GM18526 (cell line): ENCODE data around the gene CCDC81.

ENCODE experiments used
- POLR2A ChIP-seq: IDR thresholded peaks from 3 replicates; pipeline ENCODE4 v1.6.1; 2011; ENCODE audit not compliant: insufficient read length; ENCODE audit errors: extremely low read depth

CCDC81 gene

DNA sequence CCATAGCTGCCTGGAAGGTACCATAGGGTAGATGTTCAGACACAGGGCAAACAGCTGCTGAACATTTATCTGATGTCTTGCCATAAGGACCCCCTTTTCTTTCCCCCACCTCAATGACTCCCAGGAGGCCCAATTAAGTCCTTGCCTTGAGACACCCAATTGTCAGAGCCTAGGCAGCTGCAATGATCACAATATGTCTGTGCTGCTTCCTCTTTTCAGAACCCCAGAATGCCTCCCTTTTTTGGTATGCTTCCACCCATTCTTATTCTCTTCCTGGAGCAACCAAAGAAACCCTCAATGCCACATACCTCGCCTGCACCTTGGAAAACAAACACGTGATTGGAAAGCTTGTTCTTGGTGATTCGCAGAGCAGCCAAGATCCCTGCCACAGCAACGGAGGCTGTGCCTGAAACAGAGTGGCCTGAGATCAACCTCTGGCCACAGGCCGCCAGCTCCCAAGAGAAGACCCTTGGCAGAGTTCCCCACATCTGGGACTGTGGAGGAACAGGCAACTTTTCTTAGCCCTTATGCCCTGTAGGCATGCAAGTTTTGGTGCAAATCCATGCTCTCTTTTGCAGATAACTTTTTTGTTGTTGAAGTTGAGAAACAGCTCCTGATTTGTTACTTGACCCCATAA, 75.4 kb downstream of the CCDC81 start:
- TF ChIP-seq POLR2A: no peak

DNA sequence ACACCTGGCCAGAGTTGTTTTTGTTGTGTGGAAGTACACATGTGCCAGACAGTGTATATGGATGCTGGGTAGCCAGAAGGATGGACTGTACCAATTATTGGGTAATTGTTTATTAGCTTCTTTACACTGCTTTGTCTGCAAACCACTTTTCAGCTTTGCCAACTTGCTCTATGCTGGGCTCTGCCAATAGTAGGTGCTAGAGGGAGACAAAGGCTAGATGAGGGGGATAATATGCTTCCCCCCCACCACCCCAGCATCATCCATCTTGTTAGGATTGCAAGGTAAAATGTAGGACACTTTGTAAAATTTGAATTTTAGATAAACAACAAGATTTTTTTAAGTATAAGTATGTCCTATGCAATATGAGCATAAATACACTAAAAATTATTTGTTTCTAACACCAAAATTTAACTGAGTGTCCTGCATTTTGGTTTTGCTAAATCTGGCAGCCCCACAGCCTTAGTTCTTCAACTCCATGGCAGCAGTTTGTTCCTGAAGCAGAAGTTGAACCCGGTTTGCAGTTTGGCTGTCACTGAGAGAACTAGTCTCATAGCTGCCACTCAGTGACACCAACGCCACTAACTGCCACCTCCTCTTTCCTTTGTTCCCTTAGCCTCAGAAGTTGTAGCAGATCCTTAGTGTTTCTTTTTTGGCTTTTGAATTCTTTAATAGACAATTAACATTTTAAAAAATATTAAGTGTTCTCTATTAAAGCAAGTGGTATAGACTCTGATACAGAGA, 78.8 kb downstream of the CCDC81 start:
- TF ChIP-seq POLR2A: no peak

DNA sequence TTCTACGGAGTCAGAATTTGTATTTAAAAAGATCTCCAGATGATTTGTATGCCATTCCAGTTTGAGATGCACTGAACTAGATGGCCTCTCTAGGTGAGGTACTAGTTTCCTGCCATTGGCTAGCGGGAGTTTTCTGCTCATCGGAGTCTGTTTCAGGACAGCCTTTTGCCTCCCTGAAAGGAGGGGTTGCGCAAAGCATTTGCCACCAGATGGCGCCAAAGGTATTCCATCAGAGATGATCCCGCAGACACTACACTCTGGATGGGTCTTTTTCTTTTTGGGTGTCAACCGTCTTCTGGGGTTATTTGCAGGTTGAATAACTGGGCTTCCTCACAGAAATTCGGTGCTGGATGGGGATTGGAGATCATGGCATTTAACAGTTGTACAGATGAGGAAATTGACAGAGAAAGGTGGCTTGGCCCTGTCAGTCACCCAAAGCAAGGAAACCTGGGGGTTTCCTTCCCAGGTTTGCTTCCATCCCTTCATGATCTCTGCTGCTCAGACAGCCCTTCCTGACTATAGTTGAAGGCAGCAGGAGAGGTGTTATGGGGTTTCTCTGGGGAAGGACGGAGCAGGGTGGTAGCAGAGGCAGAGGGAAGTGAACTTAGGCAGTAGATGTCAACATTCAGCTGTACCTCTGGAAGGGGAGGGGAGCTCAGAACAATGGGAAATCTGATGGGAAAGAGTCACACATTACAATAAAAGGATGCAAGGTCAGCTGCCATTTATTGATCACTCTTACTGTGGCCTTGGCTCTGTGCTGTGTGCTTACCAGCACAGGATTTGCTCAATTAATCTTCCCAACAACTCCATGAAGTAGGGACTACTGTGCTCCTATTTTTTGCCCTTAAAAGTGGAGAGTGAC, 81.6 kb downstream of the CCDC81 start:
- TF ChIP-seq POLR2A: no peak

DNA sequence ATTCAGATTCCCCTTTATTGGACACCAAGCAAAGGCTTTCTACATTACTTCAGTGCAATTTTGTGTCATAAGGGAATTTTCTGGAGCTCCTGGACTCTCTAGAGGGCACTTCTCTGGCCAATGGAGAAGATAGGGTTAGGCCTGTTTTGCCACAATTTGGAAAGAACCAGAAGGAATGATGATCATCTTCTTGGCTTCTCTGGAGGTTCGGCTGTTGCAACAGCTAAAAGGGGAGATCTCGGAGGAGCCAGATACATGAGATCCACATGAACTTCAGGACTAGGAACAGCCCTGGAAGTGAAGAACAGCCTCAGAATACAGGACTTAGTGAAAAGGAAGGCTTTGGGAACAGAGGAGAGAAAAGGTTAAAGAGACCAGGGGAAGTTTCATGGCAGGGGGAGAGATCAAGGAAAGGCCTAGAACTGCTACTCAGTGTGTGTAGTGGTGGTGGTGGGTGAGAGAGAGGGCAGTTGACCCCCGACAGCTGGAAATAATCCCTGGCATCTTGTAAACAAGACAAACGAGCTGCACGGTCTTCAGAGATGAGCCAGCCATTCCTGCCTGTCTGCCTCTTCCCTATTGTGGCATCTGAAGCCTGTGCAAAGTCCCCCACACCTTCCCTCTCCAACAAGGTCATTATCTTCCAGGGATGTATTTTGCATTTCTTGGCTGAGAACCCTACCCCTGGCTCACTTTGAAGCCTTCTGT, 83.8 kb downstream of the CCDC81 start:
- TF ChIP-seq POLR2A: no peak

DNA sequence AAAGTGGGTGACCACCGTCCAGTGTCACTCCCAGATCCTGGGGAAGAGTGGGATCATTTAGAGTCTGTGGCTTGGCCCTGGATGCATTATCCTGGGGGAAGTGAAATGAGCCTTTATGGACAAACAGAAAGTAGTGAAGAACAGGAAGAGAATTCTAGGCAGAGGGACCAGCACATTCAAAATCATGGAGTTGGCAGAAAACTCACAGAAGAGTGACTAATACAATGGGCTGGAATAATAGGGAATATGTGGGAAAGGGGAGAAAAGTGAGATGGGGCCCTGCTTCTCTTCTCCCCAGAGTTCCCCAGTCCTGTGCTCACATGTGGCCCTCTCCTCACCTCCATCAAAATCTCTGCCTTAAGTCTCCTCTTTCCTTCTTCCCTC, 84.3 kb downstream of the CCDC81 start:
- no peak for TF ChIP-seq POLR2A

DNA sequence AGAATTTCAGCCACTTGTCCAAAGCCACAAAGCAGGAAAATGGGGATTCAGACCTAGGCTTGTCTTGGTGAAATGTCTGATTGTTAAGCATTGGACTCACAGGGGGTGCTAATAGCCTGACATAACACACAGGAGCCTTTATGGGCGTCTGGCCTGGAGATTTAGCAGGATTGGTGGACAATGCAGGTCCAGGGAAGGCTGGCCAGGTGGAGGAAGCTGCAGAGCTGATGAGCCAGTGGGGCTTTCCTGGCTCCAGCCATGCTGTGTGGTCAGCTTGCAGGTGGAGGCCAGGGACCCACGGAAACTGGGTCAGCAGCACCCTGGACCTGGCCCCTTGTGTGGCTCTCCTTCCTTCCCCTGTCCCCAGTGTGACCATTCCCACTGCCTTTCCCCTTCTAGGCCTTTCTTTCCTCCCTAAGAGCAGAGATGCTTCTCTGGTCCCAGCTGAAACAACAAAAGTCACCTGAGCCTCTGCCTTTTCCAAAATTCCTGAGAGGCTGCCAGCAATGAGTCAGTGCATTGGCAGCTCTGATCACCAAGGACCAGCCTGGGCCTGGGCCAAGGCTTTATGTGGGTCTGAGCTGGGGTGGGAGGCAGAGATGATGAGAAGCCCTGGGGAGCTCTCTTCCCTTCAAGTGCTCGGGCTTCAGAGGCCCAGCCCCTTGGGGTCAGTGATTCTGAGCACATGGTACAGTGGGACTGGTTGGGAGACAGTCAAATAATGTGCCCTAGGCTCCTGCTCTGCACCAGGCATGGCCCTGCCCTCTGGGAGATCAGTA, 85.2 kb downstream of the CCDC81 start:
- TF ChIP-seq POLR2A: no peak

DNA sequence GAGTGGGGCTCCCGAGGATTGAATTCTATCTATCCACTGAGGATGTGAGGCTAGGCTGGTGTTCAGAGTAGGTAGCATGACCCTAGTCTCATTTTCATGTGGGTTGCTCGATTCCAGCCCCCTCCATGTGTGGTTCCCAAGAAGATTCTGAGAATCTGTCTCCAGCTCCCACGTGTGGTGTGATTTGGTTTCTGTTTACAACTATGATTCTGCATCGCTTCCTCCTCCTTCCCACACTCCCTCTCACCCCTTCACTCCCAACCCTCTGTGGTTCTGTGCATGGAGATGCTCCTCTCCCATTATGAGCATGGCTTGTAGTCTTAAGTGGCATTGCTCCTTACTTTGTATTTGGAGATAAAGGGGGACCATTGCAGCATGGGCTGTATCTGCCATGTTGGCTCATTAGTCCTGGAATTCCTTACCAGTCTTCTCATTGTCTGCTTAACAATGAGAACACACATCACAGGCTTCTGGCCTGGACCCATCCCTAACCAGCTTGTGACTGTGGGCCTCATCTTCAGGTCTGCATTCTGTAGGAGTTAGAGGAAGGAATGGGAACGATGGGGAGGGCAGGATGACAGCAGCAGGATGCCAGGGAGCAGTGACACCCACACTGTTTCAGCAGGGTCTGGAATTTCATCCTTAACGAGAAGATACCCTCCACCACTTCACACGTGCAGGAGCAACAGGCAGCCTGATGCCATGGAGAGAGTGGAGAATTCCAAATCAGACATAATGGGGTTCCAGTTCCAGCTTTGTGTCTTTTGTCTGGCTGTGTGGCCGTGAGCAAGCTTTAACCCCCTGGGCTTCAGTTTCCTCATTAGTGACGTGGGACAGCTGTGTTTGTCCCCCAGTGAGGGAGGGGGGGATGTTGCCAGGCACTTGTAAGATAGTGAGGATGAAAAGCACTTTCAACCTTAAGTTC, 86.0 kb downstream of the CCDC81 start:
- TF ChIP-seq POLR2A: no peak

DNA sequence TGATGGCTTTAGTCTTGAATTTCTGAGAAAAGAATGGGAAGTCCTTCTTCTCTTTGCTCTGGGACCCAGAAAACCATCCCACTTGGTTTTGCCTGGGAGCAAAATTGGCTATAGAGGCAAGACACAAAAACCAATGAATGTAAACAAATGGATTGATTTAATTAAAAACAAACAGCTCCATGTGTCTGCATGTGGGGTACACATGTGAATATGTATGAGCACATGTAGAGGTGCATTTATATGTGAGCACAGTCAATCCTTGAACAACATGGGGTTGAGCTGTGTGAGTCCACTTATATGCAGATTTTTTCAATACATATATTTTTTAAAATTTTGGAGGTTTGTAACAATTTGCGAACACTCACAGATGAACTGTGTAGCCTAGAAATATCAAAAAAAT, 87.2 kb downstream of the CCDC81 start:
- TF ChIP-seq POLR2A: no peak

DNA sequence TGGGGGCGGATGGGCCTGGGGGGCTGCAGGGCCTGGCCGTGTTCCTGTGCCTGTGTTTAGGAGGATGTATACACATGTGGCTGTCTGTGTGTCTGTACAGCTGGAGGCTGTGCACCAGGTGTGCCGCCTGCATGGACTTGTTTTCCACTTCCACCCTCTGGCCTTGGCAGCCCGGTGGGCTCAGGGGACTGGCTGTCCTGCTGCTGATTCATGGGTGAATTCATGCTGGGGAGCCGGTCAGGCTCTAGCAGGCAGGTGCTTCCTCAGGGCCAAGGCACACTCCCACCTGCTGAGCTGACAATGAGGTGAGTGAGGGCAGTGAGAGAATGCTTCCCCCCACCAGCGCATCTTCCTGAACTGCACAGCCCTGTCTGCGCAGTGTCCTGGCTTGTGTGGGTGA, 88.4 kb downstream of the CCDC81 start:
- TF ChIP-seq POLR2A: no peak

DNA sequence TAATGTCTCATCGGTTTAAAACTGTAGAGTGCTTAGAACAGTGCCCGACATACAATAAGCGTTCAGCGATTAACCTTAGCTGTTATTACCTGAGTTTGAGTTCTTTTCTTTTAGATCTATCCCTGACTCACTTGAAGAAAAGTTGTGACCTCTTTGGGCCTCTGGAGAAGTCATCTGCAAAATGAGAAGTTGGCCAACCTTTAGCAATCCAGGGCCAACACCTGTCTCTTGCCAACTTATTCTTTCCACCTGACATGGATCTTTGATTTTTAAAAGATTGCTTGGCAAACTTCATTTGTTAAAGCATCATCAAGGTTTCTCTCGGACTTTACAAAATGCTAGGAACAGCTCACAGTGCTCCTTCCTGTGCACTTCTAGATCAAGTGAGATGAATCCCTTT, 89.3 kb downstream of the CCDC81 start:
- no peak for TF ChIP-seq POLR2A

DNA sequence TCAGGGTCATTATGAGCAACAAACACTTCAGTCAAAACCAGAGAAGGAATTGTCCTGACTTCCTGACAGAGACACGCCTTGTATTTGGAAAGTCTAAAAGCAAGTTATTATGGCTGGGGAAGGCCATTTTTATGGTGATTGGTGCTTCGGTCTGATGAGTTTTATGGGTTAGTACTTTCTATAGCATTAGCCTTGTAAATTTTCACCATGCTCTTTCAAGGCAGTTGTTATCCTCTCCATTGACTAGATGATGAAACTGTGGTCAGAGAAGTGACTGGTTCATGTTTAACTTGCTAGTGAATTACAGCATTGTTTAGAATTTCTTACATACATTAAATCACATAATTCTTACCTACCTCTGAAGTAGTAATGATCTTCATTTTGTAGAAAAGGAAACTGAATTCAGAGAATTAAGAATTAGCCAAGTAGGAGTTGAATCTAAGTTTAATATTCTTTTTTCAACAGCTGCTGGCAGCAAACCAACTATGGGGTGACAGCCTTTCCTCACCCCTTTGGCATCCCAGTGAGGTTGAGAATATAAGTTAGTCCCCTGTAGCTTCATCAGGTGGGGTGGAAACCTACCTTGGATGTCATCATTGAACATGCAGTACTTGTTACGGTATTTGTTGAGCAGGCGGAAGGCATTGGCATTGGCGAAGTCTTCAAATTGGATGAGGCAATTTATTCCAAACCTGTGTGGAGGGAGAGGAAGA, 90.0 kb downstream of the CCDC81 start:
- no peak for TF ChIP-seq POLR2A

DNA sequence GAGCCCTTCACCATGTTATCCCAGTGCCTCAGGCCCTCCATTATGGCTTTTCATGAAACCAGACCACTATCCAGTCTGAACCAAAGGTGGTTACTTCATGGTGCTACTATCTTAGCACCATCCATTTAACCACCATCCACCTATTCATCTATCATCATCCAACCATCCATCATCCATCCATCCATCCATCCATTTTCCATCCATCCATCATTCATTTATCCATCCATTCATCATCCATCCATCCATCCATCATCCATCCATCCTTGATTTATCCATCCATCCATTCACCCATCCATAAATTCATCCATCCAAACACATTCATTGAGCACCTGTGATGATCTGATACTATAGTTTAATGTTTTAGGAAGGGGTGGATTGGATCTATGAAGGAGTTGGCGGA, 93.5 kb downstream of the CCDC81 start:
- no peak for TF ChIP-seq POLR2A
